Breast epithelium (tissue), 3 donors: Measurements from ENCODE around the gene C10orf95.

Source experiments
- POLR2A ChIP-seq: fragments of 450-650 bp; IDR thresholded peaks from one replicate; pipeline ENCODE4 v1.6.1; 2016; ENCODE audit warnings: antibody characterized with exemption, mild to moderate bottlenecking, moderate library complexity
- POLR2AphosphoS5 ChIP-seq, 3 donors: sonication (generic); formaldehyde crosslinking; IDR thresholded peaks; one replicate each; pipeline ENCODE4 v1.6.1; 2017; ENCODE audit warnings: antibody characterized with exemption in 3 of 3
- TF ChIP-seq, protein P1 (sequence below), 3 donors: fragments of 450-650 bp; IDR thresholded peaks; one replicate each; pipeline ENCODE4 v1.5.1; 2016 to 2017; ENCODE audit warnings: antibody characterized with exemption in 3 of 3, mild to moderate bottlenecking in 3 of 3, moderate library complexity in 3 of 3

- TF ChIP-seq, protein P1, sequence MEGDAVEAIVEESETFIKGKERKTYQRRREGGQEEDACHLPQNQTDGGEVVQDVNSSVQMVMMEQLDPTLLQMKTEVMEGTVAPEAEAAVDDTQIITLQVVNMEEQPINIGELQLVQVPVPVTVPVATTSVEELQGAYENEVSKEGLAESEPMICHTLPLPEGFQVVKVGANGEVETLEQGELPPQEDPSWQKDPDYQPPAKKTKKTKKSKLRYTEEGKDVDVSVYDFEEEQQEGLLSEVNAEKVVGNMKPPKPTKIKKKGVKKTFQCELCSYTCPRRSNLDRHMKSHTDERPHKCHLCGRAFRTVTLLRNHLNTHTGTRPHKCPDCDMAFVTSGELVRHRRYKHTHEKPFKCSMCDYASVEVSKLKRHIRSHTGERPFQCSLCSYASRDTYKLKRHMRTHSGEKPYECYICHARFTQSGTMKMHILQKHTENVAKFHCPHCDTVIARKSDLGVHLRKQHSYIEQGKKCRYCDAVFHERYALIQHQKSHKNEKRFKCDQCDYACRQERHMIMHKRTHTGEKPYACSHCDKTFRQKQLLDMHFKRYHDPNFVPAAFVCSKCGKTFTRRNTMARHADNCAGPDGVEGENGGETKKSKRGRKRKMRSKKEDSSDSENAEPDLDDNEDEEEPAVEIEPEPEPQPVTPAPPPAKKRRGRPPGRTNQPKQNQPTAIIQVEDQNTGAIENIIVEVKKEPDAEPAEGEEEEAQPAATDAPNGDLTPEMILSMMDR (IDR thresholded peaks at IDR 0.05) = no peak
- TF ChIP-seq POLR2AphosphoS5 (IDR thresholded peaks at IDR 0.05) (no peak), POLR2A (no peak)
These were observed 25.9 kb downstream of the C10orf95 start for GRCh38 chr10:102425444-102425843.
